GM23248 (cell line): ENCODE results near the gene ABCG1. TPM values are rescaled to one million over a fixed set of nuclear protein-coding genes. Genes with fewer than 3 reads are reported as not detected.

Experiments used
- DNase-seq: peaks from one replicate; pipeline ENCODE4 v3.0.0-alpha.2; 2015
- H2AFZ ChIP-seq: fragments of 200-600 bp; sonication (generic); 2 replicates; pipeline ENCODE4 v1.6.1; 2016; ENCODE audit warnings: antibody characterized with exemption
- H3F3A ChIP-seq: fragments of 200-600 bp; sonication (generic); 2 replicates; pipeline ENCODE4 v1.6.1; 2016; ENCODE audit warnings: mild to moderate bottlenecking, antibody characterized with exemption, mixed run types; ENCODE audit not compliant: insufficient read depth
- H3K27ac ChIP-seq: fragments of 200-600 bp; sonication (generic); 2 replicates; pipeline ENCODE4 v1.5.1; 2016; ENCODE audit warnings: mild to moderate bottlenecking
- H3K27me3 ChIP-seq: fragments of 200-600 bp; sonication (generic); replicated peaks from 2 replicates; pipeline ENCODE4 v1.6.1; 2016; ENCODE audit warnings: mild to moderate bottlenecking; ENCODE audit not compliant: insufficient read depth
- H3K36me3 ChIP-seq: fragments of 200-600 bp; sonication (generic); 2 replicates; pipeline ENCODE4 v1.6.1; 2016; ENCODE audit warnings: low read depth, mild to moderate bottlenecking
- H3K4me1 ChIP-seq: fragments of 200-600 bp; sonication (generic); 2 replicates; pipeline ENCODE4 v1.6.1; 2016; ENCODE audit warnings: mild to moderate bottlenecking; ENCODE audit not compliant: insufficient read depth
- H3K4me2 ChIP-seq: fragments of 200-600 bp; sonication (generic); one replicate; pipeline ENCODE4 v1.6.1; 2016; ENCODE audit warnings: mild to moderate bottlenecking; ENCODE audit not compliant: unreplicated experiment
- H3K4me3 ChIP-seq: fragments of 200-600 bp; sonication (generic); 2 replicates; pipeline ENCODE4 v1.5.1; 2016; ENCODE audit warnings: mild to moderate bottlenecking
- H3K79me2 ChIP-seq: fragments of 200-600 bp; sonication (generic); 2 replicates; pipeline ENCODE4 v1.6.1; 2016; ENCODE audit warnings: mild to moderate bottlenecking; ENCODE audit not compliant: insufficient read depth
- H3K9ac ChIP-seq: fragments of 200-600 bp; sonication (generic); 2 replicates; pipeline ENCODE4 v1.6.1; 2016; ENCODE audit warnings: mild to moderate bottlenecking
- H3K9me2 ChIP-seq: fragments of 200-600 bp; sonication (generic); 2 replicates; pipeline ENCODE4 v1.6.1; 2016; ENCODE audit warnings: mixed run types, mild to moderate bottlenecking, moderate library complexity; ENCODE audit not compliant: insufficient read depth
- H3K9me3 ChIP-seq: fragments of 200-600 bp; sonication (generic); one replicate; pipeline ENCODE4 v1.6.1; 2017; ENCODE audit warnings: low read depth
- H4K20me1 ChIP-seq: fragments of 200-600 bp; sonication (generic); 2 replicates; pipeline ENCODE4 v1.6.0; 2016; ENCODE audit not compliant: insufficient read depth
- EZH2 ChIP-seq: fragments of 200-600 bp; sonication (generic); IDR thresholded peaks from 2 replicates; pipeline ENCODE4 v1.6.1; 2018; ENCODE audit warnings: antibody characterized with exemption, mild to moderate bottlenecking; ENCODE audit not compliant: insufficient read depth, poor library complexity, severe bottlenecking
- EZH2phosphoT487 ChIP-seq: fragments of 200-600 bp; sonication (generic); IDR thresholded peaks from 2 replicates; pipeline ENCODE4 v1.6.1; 2018; ENCODE audit warnings: antibody characterized with exemption, moderate library complexity, mild to moderate bottlenecking, low read depth; ENCODE audit not compliant: insufficient read depth
- WGBS, 2 experiments: methylation state at CpG; one replicate each; pipeline ENCODE4 v1.1.6; 2015 to 2017; ENCODE audit warnings: low lambda C conversion rate in 2 of 2, low coverage in 1 of 2; ENCODE audit errors: missing lambda C conversion rate in 2 of 2; 5-methylcytosine and 5-hydroxymethylcytosine counted together
- in situ Hi-C: fragments of 300-500 bp; cut with MboI; formaldehyde crosslinking; loops from 2 replicates; pipeline ENCODE4 v1.15.0; 2020
- polyA plus RNA-seq: library from polyadenylated mRNA; unstranded; fragments of >200 nt; fragmentation: Nextera tagmentation; extraction: Ambion mirVana; gene quantifications from 2 replicates; pipeline ENCODE4 v1.2.1, GENCODE V29; 2016
- total RNA-seq: library from RNA; depleted of rRNA; stranded (reverse); fragments of >200 nt; shearing (Covaris generic); gene quantifications from 2 replicates; pipeline ENCODE4 v1.2.3, GENCODE V29; 2014

The ABCG1 gene
- total and polyA plus RNA-seq, 2 experiments from 2014 or later, result 0.08 TPM; not detected in 1

DNA sequence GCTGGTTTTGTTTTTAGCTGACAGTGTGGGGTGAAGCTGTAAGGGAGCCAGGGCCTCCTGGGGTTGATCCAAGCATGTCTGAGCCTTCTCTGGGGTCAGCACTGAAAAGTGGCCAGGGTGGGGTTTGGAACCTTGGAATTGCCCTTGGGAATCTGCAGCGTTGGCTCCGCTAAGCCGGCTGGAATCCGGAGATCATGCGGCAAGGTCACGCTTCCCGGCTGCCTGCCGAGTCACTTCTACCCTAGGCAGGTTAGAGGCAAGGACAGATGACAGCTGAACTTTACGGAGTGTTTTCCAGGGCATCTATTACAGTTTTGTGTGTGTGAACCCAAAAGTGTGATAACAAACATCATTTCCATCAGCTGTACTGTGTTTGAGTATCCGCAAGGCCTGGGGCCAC is 17.1 kb downstream of the ABCG1 start:
- Histone ChIP-seq H3K36me3 (no peaks in the 10 kb centered on the region), H3K9me2 (no peaks in the 10 kb centered on the region), H3F3A (no peaks in the 10 kb centered on the region), H2AFZ (no peak overlapping the region), H3K9ac (no peak overlapping the region), H3K27ac (no peak overlapping the region), H3K4me3 (no peak overlapping the region), H3K79me2 (no peaks in the 10 kb centered on the region), H3K9me3 (no peaks in the 10 kb centered on the region), H3K4me1 (peaks cover 3% of the 10 kb centered on the region; the same call in 1 of the 2 replicates), H4K20me1 (no peaks in the 10 kb centered on the region), H3K4me2 (no peak overlapping the region), H3K27me3 (peaks cover 67% of the 10 kb centered on the region)
- no peak for TF ChIP-seq EZH2
- no peak for TF ChIP-seq EZH2phosphoT487
- DNase-seq, result no peak
- in situ Hi-C loops, result no loop called here
- WGBS, 2 experiments, result 86 to 89% methylated on average over 10 of the region's 10 CpGs

- peaks cover 61% of the 10 kb centered on the region for H3K27me3 ChIP-seq
- no peaks in the 10 kb centered on the region for H4K20me1 ChIP-seq
- TF ChIP-seq EZH2 (no peak), EZH2phosphoT487 (no peak)
- H3K9me3 ChIP-seq, result no peaks in the 10 kb centered on the region
- no peaks in the 10 kb centered on the region for H3K36me3 ChIP-seq
- H2AFZ ChIP-seq, result no peak overlapping the region
- no peak overlapping the region for H3K4me3 ChIP-seq
- H3K4me1 ChIP-seq, result peaks cover 3% of the 10 kb centered on the region; the same call in 1 of the 2 replicates
- H3K9me2 ChIP-seq, result no peaks in the 10 kb centered on the region
- no peak overlapping the region for H3K9ac ChIP-seq
- H3K79me2 ChIP-seq, result no peaks in the 10 kb centered on the region
- in situ Hi-C loops, result no loop called here
- no peak for DNase-seq
- H3K4me2 ChIP-seq, result no peak overlapping the region
- H3F3A ChIP-seq, result no peaks in the 10 kb centered on the region
- no peak overlapping the region for H3K27ac ChIP-seq
- WGBS, 2 experiments, result 66 to 70% methylated on average over 3 of the region's 3 CpGs
Measured at GRCh38 chr21:42236693-42237092, 17.8 kb downstream of the ABCG1 start.

DNA sequence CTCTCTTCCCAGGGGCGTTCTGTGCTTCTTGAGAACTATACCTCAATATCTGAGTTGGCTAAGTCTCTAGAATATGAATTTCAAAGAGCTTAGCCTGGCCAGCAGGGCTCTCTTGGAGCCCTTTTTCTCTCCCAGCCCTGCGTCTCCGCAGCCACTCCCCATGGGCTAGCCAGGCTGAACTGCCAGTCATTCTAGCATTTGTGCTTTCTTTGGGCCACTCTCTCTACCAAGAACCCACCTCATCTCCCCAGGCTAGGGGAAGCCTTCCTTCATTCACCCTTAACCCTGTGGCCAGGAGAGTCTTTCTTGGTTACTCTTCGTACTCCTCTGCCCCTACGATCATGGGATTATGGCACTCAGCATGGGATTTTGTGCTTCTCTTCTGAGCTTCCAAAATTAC is 18.2 kb downstream of the ABCG1 start:
- Histone ChIP-seq H3K4me1 (peaks cover 3% of the 10 kb centered on the region; the same call in 1 of the 2 replicates), H3K27ac (no peak overlapping the region), H3K9me3 (no peaks in the 10 kb centered on the region), H3K27me3 (peaks cover 56% of the 10 kb centered on the region), H3K79me2 (no peaks in the 10 kb centered on the region), H2AFZ (no peak overlapping the region), H4K20me1 (no peaks in the 10 kb centered on the region), H3F3A (no peaks in the 10 kb centered on the region), H3K4me3 (no peak overlapping the region), H3K4me2 (no peak overlapping the region), H3K9me2 (no peaks in the 10 kb centered on the region), H3K36me3 (no peaks in the 10 kb centered on the region), H3K9ac (no peak overlapping the region)
- 58% methylated on average over 5 of the region's 5 CpGs for WGBS, 2 experiments
- no peak for DNase-seq
- no peak for TF ChIP-seq EZH2phosphoT487
- TF ChIP-seq EZH2, result no peak
- in situ Hi-C loops, result no loop called here

DNA sequence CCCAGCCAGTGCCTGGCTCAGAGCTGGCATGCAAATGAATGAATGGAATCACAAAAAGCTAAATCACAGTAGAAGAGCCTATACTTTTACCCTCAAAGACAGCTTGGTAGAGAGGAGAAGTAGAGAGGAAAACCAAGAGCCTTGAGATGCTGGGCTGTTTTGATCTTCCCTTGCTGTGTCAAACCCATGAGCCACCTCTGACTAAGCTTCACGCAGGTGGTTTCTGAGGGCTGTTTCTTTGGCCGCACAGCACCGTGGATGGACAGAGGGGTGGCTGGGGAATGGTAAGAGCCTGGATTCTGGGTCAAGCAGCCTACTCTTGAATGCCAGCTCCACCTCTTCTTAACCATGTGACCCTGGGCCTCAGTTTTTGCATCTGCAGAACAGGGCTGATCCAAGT is 18.6 kb downstream of the ABCG1 start:
- Histone ChIP-seq H3K27ac (no peak overlapping the region), H3K27me3 (peaks cover 52% of the 10 kb centered on the region), H3K79me2 (no peaks in the 10 kb centered on the region), H2AFZ (no peak overlapping the region), H3K9me2 (no peaks in the 10 kb centered on the region), H4K20me1 (no peaks in the 10 kb centered on the region), H3K9ac (no peak overlapping the region), H3F3A (no peaks in the 10 kb centered on the region), H3K4me2 (no peak overlapping the region), H3K9me3 (no peaks in the 10 kb centered on the region), H3K4me3 (no peak overlapping the region), H3K4me1 (peaks cover 3% of the 10 kb centered on the region; the same call in 1 of the 2 replicates), H3K36me3 (no peaks in the 10 kb centered on the region)
- DNase-seq, result no peak
- TF ChIP-seq EZH2phosphoT487, result no peak
- no peak for TF ChIP-seq EZH2
- in situ Hi-C loops, result no loop called here
- 71 to 87% methylated on average over 3 of the region's 3 CpGs for WGBS, 2 experiments
